DND-41 (cell line): ENCODE measurements around the gene GPC3.

Source experiments
- EZH2 ChIP-seq: IDR thresholded peaks from 3 replicates; pipeline ENCODE4 v1.6.1; 2012; ENCODE audit warnings: borderline replicate concordance, low read depth, mild to moderate bottlenecking, moderate library complexity, low read length, inconsistent platforms; ENCODE audit not compliant: severe bottlenecking
- TF ChIP-seq, protein P1 (sequence below): IDR thresholded peaks from 2 replicates; pipeline ENCODE4 v1.5.1; 2012; ENCODE audit warnings: borderline replicate concordance, low read length, moderate library complexity, mild to moderate bottlenecking; ENCODE audit not compliant: poor library complexity, severe bottlenecking; ENCODE audit errors: extremely low read depth

DNA sequence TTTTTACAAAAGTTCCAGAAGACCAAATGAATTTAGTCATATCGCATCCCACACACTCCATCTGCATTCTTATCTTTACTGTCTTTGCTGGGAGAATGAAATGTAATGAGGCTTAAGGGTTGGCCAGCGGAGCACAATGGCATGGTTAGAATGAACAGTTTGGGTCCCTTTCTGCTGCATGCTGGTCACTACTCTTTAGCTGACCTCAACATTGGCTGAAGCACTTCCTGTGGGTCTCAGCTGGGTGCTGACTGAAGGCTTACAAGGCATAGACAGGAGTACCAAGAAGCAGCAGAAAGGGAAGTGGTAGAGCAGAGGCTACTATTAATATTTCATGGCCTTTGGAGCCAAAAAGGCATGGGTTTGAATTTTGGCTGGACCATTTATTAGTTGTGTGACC lies 410.7 kb downstream of the GPC3 start:
- TF ChIP-seq, protein P1, sequence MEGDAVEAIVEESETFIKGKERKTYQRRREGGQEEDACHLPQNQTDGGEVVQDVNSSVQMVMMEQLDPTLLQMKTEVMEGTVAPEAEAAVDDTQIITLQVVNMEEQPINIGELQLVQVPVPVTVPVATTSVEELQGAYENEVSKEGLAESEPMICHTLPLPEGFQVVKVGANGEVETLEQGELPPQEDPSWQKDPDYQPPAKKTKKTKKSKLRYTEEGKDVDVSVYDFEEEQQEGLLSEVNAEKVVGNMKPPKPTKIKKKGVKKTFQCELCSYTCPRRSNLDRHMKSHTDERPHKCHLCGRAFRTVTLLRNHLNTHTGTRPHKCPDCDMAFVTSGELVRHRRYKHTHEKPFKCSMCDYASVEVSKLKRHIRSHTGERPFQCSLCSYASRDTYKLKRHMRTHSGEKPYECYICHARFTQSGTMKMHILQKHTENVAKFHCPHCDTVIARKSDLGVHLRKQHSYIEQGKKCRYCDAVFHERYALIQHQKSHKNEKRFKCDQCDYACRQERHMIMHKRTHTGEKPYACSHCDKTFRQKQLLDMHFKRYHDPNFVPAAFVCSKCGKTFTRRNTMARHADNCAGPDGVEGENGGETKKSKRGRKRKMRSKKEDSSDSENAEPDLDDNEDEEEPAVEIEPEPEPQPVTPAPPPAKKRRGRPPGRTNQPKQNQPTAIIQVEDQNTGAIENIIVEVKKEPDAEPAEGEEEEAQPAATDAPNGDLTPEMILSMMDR, result no peak
- TF ChIP-seq EZH2, result no peak
